ENCODE results near the gene ESR1.

GRCh38 chr6:152050451-152051195, 243.1 kb downstream of the ESR1 start:
- TF ChIP-seq CTCF (IDR thresholded peaks at IDR 0.05) (no peak), POLR2A (IDR thresholded peaks at IDR 0.05) (no peak)
